ENCODE results near the gene INF2.

The INF2 gene

GRCh38 chr14:104757681-104758392, 68.4 kb downstream of the INF2 start:
- DNase-seq (ENCODE audit: extremely low read depth, low read depth) = no peak
- TF ChIP-seq CTCF (IDR thresholded peaks at IDR 0.05; ENCODE audit: low read depth, low read length) = no peak

DNA sequence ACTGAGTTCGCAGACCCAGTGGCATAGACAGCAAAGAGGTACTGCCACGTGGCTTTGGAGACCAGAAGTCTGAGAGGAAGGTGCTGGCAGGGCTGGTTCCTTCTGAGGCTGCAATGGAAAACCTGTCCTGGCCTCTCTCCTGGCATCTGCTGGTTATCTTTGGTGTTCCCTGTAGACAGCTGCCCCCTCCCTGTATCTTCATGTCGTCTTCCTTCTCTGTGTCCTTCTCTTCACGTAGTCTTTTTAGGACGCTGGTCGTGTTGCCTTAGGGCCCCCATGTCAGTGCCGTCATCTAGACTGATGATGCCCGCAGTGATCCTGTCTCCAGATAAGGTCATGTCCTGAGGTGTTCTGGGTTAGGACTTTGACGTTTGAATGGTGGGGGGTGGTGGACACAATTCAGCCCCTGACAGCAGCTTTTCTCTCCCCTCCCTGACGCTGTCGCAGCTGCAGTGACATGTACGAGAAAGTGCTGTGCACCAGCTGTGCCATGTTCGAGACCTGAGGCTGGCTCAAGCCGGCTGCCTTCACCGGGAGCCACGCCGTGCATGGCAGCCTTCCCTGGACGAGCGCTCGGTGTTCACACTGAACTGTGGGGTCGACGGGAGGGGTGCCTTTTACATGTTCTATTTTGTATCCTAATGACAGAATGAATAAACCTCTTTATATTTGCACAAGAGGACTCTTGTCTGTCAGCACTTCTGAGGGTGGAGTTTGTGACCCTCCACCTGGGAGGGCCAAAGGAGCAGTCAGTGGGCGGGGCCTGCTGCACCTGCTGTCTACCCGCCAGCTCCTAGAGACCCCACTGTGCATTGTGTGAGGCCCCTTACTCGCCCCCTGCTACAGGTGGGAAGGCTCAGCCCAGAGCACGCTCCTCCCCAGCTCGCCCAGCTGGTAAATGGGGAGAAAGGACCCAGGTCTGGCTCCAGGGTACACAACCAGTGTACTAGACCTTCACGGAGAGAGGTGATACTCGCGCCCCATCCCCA, 69.9 kb downstream of the INF2 start:
- DNase-seq (ENCODE audit: extremely low read depth, low read depth) = no peak
- no peak for TF ChIP-seq CTCF (IDR thresholded peaks at IDR 0.05; ENCODE audit: low read depth, low read length)

DNA sequence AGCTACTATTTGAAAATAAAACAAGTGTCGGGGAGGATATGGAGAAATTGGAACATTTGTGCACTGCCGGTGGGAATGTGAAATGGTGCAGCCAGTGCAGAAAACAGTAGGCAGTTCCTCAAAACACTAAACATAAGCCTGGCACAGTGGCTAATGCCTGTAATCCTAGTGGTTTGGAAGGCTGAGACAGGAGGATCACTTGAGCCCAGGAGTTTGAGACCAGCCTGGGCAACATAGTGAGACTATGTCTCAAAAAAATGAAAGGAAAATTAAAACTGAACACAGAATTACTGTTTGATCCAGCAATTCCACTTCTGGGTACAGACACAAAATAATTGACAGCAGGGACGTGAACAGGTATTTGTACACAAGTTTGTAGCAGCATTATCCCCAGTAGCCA, 76.1 kb downstream of the INF2 start:
- no peak for TF ChIP-seq CTCF (IDR thresholded peaks at IDR 0.05; ENCODE audit: low read depth, low read length)
- no peak for DNase-seq (ENCODE audit: extremely low read depth, low read depth)

GRCh38 chr14:104766256-104766862, 76.9 kb downstream of the INF2 start:
- no peak for TF ChIP-seq CTCF (IDR thresholded peaks at IDR 0.05; ENCODE audit: low read depth, low read length)
- no peak for DNase-seq (ENCODE audit: extremely low read depth, low read depth)

GRCh38 chr14:104766863-104767633, 77.6 kb downstream of the INF2 start:
- no peak for DNase-seq (ENCODE audit: extremely low read depth, low read depth)
- no peak for TF ChIP-seq CTCF (IDR thresholded peaks at IDR 0.05; ENCODE audit: low read depth, low read length)

DNA sequence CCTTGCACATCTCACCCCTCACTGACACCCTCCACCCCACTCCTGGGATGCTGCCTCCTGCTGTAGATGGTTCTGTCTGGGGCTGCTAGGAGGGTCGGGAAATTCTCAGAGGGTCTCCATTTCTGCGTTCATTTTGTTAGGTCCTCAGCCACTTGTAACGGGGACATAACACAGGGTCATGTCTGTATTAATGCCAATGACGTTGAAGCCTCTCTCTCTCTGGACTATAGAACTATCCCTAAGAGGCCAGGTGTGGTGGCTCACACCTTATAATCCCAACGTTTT, 78.2 kb downstream of the INF2 start:
- no peak for DNase-seq (ENCODE audit: extremely low read depth, low read depth)
- TF ChIP-seq CTCF (IDR thresholded peaks at IDR 0.05; ENCODE audit: low read depth, low read length) = no peak
